Stomach (tissue), 9 donors: ENCODE data around the gene KCNK15. TPM values are rescaled to one million over a fixed set of nuclear protein-coding genes. Genes with fewer than 3 reads are reported as not detected.
A peak's percentile ranks its signal among the peaks of the same experiment; 100 is the strongest.

Experiments used
- DNase-seq, 2 donors: peaks; one replicate each; pipeline versions ENCODE4 v3.0.0 to v3.0.0-alpha.2; 2013 to 2019
- H3K27ac ChIP-seq, 5 donors: fragments of 200-600 bp in 4 of 5; sonication (generic) in 4 of 5; one replicate each; pipeline ENCODE4 v1.5.1; 2013 to 2019; ENCODE audit warnings: mild to moderate bottlenecking in 1 of 5, moderate library complexity in 1 of 5
- H3K27me3 ChIP-seq, 3 donors: fragments of 200-600 bp; sonication (generic); one replicate each; pipeline ENCODE4 v1.5.1; 2017 to 2019; ENCODE audit warnings: mixed run types in 1 of 3
- H3K36me3 ChIP-seq, 4 donors: fragments of 200-600 bp; sonication (generic); 1 replicate in 3 of 4; 2 replicates in 1 of 4; pipeline ENCODE4 v1.5.1; 2016 to 2019
- H3K4me1 ChIP-seq, 4 donors: fragments of 200-600 bp; sonication (generic); one replicate each; pipeline ENCODE4 v1.5.1; 2016 to 2019
- H3K4me3 ChIP-seq, 4 donors: fragments of 200-600 bp; sonication (generic) in 3 of 4; one replicate each; pipeline ENCODE4 v1.5.1; 2016 to 2019; ENCODE audit warnings: mild to moderate bottlenecking in 1 of 4
- H3K9me3 ChIP-seq, 4 donors: fragments of 200-600 bp; sonication (generic); one replicate each; pipeline ENCODE4 v1.5.1; 2016 to 2019
- EP300 ChIP-seq: sonication (generic); formaldehyde crosslinking; IDR thresholded peaks from one replicate; pipeline ENCODE4 v1.6.1; 2017; ENCODE audit warnings: antibody characterized with exemption
- POLR2A ChIP-seq, 4 donors: fragments of 450-650 bp; IDR thresholded peaks; one replicate each; pipeline ENCODE4 v1.6.1; 2016; ENCODE audit warnings: antibody characterized with exemption in 4 of 4, control low read depth in 2 of 4, mild to moderate bottlenecking in 1 of 4, moderate library complexity in 1 of 4
- POLR2AphosphoS5 ChIP-seq, 3 donors: sonication (generic); formaldehyde crosslinking; IDR thresholded peaks; one replicate each; pipeline ENCODE4 v1.6.1; 2016; ENCODE audit warnings: antibody characterized with exemption in 3 of 3
- WGBS, 5 donors: extraction: QIAGEN DNeasy Blood & Tissue Kit in 3 of 5; methylation state at CpG; one replicate each; pipeline versions ENCODE4 v1.1.5 to v1.1.7; 2013 to 2018; 5-methylcytosine and 5-hydroxymethylcytosine counted together
- intact Hi-C: fragments of 100-400 bp; cut with DNase I; formaldehyde crosslinking; loops from one replicate; pipeline ENCODE4 v1.15.1; 2023; ENCODE audit warnings: low total_unique reads
- polyA plus RNA-seq, 3 donors: library from polyadenylated mRNA; stranded (reverse); fragments of 200-250 nt; gene quantifications; one replicate each; pipeline ENCODE4 v1.2.3, GENCODE V29; 2013
- total RNA-seq, 5 donors: library from RNA; depleted of rRNA; stranded (reverse); fragments of >200 nt; gene quantifications; one replicate each; pipeline versions ENCODE4 v1.1.0 to v1.2.3, GENCODE V29; 2014 to 2016
- TF ChIP-seq, protein P1 (sequence below), 7 experiments: fragments of 450-650 bp in 4 of 7; fragments of 200-600 bp in 3 of 7; sonication (generic) in 3 of 7; IDR thresholded peaks; one replicate each; pipeline ENCODE4 v1.5.1; 2016 to 2019; ENCODE audit warnings: antibody characterized with exemption in 7 of 7, control low read depth in 2 of 7, mild to moderate bottlenecking in 1 of 7
- donor health status: healthy with polysubstance abuse.
- donor health status: Bipolar disorder and iron deficiency.
- donor health status: healthy.

KCNK15 gene
- total and polyA plus RNA-seq, 8 donors: 0.46 to 7.7 (median 2.0) TPM; not detected in 2

DNA sequence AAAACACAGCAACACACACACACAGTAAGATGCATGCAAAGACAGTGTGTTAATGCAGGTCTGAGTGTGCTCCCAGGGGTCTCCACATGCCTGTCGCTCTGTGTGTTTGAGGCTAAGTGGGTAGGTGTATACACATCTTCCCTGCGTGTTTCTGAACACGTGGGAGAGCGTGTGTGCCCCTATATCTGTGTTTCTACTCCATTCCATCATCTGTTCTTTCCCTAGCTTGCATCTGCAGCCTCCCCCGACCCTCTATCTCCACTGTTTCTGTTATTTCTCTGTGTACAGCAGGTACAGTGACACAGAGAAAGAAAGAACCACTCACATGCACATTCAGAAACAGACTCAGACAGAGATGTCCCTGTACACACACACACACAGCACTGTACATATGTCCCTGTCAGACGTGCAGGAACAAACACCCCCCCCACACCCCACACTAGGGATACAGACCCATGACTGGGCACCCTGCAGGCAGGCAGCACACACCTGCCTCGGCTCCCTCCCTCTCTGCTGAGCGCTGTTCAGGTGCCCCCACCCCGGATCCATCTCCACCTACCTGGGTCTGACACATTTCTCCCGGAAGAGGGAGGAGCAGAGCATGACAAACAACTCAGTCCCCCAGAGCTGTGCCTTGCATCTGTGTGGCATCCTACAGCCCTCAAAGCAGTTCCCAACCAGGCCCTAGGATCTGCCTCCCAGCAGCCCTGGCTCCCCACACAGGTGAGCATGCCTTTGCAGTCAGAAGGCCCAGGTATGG, 27.6 kb downstream of the KCNK15 start:
- 42 to 55% (median 48%) methylated on average over 10 of the region's 10 CpGs for WGBS, 5 donors
- Histone ChIP-seq H3K9me3 (no peaks in the 10 kb centered on the region), H3K4me3 (no peak overlapping the region), H3K4me1 (no peaks in the 10 kb centered on the region), H3K27ac (no peak overlapping the region), H3K27me3 (peaks cover 0 to 67% (median 5%) of the 10 kb centered on the region in 3 donors), H3K36me3 (no peaks in the 10 kb centered on the region)
- no peak for TF ChIP-seq EP300
- TF ChIP-seq, protein P1, sequence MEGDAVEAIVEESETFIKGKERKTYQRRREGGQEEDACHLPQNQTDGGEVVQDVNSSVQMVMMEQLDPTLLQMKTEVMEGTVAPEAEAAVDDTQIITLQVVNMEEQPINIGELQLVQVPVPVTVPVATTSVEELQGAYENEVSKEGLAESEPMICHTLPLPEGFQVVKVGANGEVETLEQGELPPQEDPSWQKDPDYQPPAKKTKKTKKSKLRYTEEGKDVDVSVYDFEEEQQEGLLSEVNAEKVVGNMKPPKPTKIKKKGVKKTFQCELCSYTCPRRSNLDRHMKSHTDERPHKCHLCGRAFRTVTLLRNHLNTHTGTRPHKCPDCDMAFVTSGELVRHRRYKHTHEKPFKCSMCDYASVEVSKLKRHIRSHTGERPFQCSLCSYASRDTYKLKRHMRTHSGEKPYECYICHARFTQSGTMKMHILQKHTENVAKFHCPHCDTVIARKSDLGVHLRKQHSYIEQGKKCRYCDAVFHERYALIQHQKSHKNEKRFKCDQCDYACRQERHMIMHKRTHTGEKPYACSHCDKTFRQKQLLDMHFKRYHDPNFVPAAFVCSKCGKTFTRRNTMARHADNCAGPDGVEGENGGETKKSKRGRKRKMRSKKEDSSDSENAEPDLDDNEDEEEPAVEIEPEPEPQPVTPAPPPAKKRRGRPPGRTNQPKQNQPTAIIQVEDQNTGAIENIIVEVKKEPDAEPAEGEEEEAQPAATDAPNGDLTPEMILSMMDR (IDR thresholded peaks at IDR 0.05): no peak
- intact Hi-C loops: no loop called here
- no peak for DNase-seq

DNA sequence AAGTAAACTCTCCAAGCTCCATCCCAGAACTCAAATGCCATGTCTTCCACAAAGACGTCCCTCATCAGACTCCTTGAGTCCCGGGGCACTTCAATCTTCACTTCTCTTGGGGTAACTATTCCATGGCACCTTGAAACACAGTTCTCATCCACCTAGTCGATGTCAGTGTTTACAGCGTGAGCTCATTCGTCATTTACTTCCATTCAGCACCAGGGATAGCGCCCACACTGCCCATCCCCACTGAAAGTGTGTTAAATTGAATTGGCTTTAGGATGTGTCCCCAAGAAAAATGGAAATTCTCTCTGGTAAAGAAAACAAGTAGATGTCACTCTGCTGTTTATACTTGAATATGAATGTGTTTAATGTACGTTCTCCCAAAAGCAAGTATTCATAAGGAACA, 31.3 kb downstream of the KCNK15 start:
- TF ChIP-seq, protein P1 (IDR thresholded peaks at IDR 0.05): no peak
- TF ChIP-seq EP300 (no peak), POLR2A (IDR thresholded peaks at IDR 0.05) (no peak), POLR2AphosphoS5 (IDR thresholded peaks at IDR 0.05) (no peak)
- Histone ChIP-seq H3K36me3 (no peaks in the 10 kb centered on the region), H3K4me1 (no peaks in the 10 kb centered on the region), H3K27me3 (peaks cover 0 to 37% (median 5%) of the 10 kb centered on the region in 3 donors), H3K9me3 (no peaks in the 10 kb centered on the region), H3K4me3 (no peak overlapping the region), H3K27ac (no peak overlapping the region)
- WGBS, 5 donors: 14 to 22% (median 19%) methylated on average over 7 of the region's 7 CpGs
- DNase-seq: peak in 1 of 2 donors; percentile 59
- intact Hi-C loops: no loop called here

DNA sequence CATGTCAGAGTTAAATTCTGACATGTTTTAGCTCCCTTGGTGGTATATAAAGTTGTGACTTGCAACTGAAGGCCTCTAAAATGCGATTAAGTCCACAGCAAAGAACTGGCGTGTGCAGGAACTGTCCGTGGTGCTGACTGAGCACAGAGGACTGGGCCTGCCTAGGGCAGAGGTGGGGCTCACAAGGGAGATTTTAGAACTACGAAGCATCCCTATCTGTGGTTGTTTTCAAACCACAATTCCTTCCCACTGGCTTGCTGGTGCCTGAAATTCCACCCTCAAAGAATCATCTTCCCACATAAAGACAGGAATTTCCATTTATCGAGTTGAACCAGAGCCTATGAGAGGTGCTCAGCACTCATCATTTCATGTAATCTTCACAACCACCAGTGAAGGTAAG, 34.6 kb downstream of the KCNK15 start:
- WGBS, 5 donors: 24 to 34% (median 28%) methylated on average over 5 of the region's 5 CpGs
- Histone ChIP-seq H3K4me1 (no peaks in the 10 kb centered on the region), H3K27ac (no peak overlapping the region), H3K36me3 (no peaks in the 10 kb centered on the region), H3K4me3 (no peak overlapping the region), H3K9me3 (no peaks in the 10 kb centered on the region), H3K27me3 (peaks cover 0 to 16% (median 5%) of the 10 kb centered on the region in 3 donors)
- TF ChIP-seq POLR2A (IDR thresholded peaks at IDR 0.05): no peak
- TF ChIP-seq, protein P1 (IDR thresholded peaks at IDR 0.05): no peak
- TF ChIP-seq POLR2AphosphoS5 (IDR thresholded peaks at IDR 0.05): no peak
- no peak for TF ChIP-seq EP300
- intact Hi-C loops: no loop called here
- peak in 1 of 2 donors; percentile 88 for DNase-seq

DNA sequence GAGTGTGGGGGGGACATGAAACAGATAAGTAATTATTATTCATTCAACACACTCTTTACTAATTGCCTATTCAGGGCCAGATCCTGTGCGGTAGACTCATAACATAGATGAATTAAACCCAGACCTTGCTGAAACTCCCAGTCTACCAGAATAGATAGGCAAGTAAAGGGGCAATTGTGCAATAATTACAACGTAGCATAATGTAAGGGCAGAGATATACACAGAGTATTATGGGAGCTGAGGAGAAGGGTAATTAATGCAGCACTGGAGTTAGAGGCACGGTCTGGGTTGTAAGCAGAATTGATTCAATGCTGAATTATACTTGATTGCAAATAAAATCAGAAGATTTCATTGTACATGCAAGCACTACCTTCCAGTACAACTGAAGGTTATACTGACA, 35.5 kb downstream of the KCNK15 start:
- 72 to 84% (median 76%) methylated on average over 3 of the region's 3 CpGs for WGBS, 5 donors
- intact Hi-C loops: no loop called here
- no peak overlapping the region for H3K4me3 ChIP-seq
- TF ChIP-seq POLR2AphosphoS5 (IDR thresholded peaks at IDR 0.05) (no peak), EP300 (no peak), POLR2A (IDR thresholded peaks at IDR 0.05) (no peak)
- TF ChIP-seq, protein P1 (IDR thresholded peaks at IDR 0.05): no peak
- no peaks in the 10 kb centered on the region for H3K9me3 ChIP-seq
- DNase-seq: no peak
- no peaks in the 10 kb centered on the region for H3K36me3 ChIP-seq
- H3K4me1 ChIP-seq: no peaks in the 10 kb centered on the region
- no peak overlapping the region for H3K27ac ChIP-seq
- H3K27me3 ChIP-seq: peaks cover 0 to 13% (median 5%) of the 10 kb centered on the region in 3 donors
